HG03571 (cell line): ENCODE results near the gene ZNF136.

Experiments
- ATAC-seq: cut with Tn5 transposase; IDR thresholded peaks from one replicate; pipeline ENCODE4 v1.9.1; 2021; ENCODE audit not compliant: unreplicated experiment

The ZNF136 gene

DNA sequence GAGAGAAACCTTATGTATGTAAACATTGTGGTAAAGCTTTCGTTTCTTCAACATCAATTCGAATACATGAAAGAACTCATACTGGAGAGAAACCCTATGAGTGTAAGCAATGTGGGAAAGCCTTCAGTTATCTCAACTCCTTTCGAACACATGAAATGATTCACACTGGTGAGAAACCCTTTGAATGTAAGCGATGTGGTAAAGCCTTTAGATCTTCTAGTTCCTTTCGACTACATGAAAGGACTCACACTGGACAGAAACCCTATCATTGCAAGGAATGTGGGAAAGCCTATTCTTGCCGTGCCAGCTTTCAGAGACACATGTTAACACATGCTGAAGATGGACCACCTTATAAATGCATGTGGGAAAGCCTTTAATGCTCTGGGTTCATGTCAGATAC lies 24.7 kb downstream of the ZNF136 start:
- ATAC-seq: no peak

GRCh38 chr19:12194827-12195731 lies 32.2 kb downstream of the ZNF136 start:
- ATAC-seq: no peak

DNA sequence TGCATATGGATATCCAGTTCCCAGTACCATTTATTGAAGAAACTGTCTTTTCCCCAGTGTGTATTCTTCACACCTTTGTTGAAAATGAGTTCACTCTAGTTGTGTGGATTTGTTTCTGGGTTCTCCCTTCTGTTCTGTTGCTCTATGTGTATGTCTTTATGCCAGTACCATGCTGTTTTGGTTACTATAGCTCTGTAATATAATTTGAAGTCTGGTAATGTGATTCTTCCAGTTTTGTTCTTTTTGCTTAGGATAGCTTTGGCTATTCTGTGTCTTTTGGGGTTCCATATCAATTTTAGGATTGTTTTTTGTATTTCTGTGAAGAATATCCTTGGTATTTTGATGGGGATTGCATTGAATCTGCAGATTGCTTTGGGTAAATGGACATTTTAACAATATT lies 35.2 kb downstream of the ZNF136 start:
- ATAC-seq: no peak

GRCh38 chr19:12199757-12200419 lies 37.0 kb downstream of the ZNF136 start:
- ATAC-seq: no peak

- no peak for ATAC-seq
Measured at GRCh38 chr19:12202250-12202649, 39.4 kb downstream of the ZNF136 start.

DNA sequence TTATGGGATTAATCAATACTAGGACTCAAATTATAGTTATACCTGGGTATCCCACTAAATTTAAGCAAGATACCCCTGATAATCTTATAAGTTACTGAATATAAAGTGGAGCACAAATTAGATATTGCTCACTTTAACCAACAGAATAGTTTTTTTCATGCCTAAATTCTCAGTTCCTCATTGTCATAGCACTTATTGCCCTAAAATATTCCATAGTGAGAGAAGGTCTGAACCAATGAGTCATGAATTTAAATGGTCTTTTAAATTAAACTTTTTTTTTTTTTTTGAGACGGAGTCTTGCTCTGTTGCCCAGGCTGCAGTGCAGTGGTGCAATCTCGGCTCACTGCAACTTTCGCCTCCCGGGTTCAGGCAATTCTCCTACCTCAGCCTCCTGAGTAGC lies 42.4 kb downstream of the ZNF136 start:
- ATAC-seq: no peak

- no peak for ATAC-seq
Measured at GRCh38 chr19:12208221-12208620, 45.3 kb downstream of the ZNF136 start.

DNA sequence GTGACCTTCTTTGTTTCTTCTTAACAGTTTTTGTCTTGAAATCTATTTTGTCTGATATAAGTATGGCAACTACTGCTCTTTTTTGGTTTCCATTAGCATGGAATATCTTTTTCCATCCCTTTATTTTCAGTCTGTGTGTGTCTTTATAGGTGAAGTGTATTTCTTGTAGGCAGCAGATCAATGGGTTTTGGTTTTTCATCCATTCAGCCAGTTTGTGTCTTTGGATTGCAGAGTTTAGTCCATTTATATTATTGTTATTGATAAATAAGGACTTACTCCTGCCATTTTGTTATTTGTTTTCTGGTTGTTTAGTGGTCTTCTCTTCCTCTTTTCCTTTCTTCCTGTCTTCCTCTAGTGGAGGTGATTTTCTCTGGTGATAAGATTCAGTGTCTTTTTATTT lies 54.4 kb downstream of the ZNF136 start:
- ATAC-seq: no peak

DNA sequence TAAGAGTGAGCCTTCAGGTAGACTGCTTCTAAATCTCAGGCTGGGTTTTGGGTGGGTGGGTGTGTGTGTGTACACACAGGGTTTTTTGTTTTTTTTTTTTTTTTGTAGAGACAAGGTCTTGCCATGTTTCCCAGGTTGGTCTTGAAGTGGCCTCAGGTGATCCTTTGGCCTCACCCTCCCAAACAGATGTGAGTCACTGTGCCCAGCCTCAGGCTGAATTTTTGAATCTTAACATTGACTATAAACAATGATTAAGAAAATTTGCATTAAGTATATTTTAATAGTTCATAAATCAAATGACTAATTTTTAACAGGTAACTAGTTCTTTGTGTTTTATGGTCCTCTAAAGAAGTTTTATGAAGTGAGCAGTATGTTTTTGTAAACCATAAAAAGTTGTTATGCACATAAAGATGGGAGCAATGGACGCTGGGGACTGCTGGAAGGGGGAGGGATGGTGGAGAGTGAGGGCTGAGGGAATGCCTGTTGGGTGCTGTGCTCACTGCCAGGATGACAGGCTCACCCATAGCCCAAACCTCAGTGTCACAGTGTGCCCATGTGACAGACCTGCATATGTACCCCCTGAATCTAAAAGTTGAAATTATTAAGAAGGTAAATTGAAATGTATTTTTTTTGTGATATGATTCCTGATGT lies 60.2 kb downstream of the ZNF136 start:
- no peak for ATAC-seq

- ATAC-seq: no peak
Measured at GRCh38 chr19:12224676-12225075, 61.8 kb downstream of the ZNF136 start.

DNA sequence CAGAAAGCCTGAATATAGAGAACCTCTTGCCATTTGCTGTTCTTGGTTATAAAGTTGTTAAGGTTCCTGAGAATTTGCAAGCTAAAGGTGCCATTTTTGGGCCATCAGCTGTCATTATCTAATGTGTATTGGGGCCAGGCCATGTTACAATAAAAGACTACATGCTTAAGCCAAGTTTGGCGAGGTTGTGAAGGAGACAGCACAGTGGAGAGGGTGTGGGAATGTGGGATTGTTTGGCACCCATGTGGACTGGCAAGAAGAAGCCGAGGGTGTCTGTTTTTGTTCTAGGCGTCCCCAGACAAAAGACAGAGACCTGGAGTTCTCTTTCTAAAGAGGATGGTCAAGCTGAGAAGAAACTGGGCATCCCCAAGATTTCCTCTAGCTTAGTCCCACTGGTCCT lies 67.1 kb downstream of the ZNF136 start:
- no peak for ATAC-seq

DNA sequence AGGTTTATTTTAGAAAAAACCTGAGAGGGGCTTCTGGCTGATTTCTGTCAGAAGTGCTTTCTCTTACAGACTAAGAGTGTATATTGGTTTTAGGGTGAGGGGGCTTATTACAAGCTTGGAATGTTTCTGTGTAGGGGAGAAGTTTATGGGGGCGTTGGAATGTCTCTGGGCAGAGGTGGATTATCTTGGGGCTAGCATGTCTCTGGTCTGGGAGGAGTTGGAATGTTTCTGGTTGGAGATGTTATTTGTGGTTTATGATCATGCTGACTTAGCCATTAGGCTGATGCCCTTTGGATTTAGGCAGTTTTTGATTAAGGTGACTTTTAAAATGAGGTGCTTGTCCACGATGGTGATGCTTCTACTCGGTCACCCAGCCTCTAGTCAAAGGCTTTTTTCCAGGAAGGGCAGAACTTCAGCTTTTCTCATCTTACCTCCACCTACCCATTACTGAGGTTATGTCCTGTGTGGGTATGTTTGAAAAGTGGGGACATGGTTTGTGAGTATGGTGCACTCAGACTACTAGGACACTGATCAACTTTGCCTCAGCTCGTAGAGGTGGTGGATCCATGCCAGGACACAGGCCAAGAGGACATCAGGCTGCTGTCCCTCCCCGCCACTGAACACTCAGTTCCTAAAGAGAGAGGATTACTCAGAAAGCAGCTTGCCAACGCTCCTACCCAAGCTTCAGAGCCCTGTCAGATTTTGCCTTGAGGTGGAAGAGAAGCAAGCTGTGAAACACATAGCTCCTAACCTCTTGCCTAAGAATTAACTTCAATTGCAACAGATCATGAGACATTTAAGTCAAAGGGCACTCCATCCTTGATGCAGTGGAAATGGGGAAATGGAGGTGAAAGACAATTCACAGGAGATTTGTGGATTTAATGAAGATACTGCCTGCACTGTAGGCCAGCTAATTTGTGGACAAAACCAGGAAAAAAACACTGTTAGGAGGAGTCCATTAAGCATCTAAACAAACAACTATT lies 68.1 kb downstream of the ZNF136 start:
- no peak for ATAC-seq

DNA sequence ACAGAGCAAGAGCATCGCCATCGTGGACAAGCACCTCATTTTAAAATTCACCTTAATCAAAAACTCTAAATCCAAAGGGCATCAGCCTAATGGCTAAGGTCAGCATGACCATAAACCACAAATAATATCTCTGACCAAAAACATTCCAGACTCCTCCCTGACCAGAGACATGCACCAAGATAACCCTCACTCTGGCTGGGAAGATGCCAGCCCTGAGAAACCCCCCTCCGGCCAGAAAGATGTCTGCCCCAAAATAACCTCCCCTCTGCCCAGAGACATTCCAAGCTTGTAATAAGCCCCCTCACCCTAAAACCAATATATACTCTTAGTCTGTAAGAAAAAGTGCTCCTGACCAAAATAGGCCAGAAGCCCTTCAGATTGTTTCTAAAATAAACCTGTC lies 70.1 kb downstream of the ZNF136 start:
- ATAC-seq: no peak

GRCh38 chr19:12237143-12237839 lies 74.4 kb downstream of the ZNF136 start:
- no peak for ATAC-seq
